WI38 (cell line): ENCODE results near the gene EFCAB9.

ENCODE experiments used
- H3K4me3 ChIP-seq: 2 replicates; pipeline ENCODE4 v1.5.1; 2011; ENCODE audit warnings: low read depth, mild to moderate bottlenecking, control low read depth, low read length
- CTCF ChIP-seq: IDR thresholded peaks from 2 replicates; pipeline ENCODE4 v1.5.1; 2012; ENCODE audit warnings: low read depth, mild to moderate bottlenecking, control low read depth, low read length

Gene EFCAB9

GRCh38 chr5:172166030-172166826 is 27.7 kb upstream of the EFCAB9 start:
- no peak for TF ChIP-seq CTCF
- no peak overlapping the region for H3K4me3 ChIP-seq

DNA sequence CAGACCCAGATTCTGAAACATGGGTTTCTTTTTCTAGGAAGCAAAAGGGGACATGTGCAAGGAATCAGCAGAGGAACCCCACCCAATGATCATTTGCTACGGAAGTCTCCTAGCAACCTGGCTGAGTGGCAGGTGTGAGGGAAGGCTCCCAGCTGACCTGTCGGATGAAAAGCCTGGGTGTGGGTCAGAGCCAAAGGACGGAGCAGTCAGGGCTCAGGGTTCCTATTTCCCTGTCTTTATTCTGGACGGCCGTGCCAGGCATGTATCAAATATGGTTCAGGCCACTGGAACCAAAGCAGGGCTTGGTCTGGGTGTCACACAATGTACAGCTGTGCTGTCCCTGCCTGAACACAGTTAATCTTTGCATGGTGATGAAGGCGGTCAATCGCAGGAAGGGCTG is 26.1 kb upstream of the EFCAB9 start:
- no peak overlapping the region for H3K4me3 ChIP-seq
- no peak for TF ChIP-seq CTCF

- no peak overlapping the region for H3K4me3 ChIP-seq
- no peak for TF ChIP-seq CTCF
Observed at GRCh38 chr5:172168311-172168710, 25.7 kb upstream of the EFCAB9 start.

GRCh38 chr5:172169216-172169615 is 24.8 kb upstream of the EFCAB9 start:
- no peak for TF ChIP-seq CTCF
- H3K4me3 ChIP-seq, result no peak overlapping the region

DNA sequence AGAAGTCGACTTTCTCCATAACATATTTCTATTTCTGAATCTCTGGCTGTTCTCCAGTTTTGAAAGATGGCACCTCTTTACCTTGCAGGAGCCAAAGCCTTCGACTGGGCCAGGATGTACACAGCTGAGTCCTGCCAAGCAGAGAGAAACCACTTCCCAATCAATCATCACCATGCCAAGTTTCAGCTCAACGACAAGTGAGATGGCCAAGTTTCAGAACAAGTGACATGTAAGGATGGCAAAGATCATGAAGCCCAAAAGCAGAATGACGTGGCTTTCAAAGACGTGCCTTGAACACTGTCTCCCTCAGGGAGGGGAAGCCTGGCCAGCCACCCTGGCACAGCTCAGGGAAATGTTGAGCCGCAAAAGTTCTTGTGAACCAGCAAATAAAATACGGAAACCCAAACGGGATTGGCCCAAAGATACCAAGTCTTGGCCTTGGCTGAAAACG is 23.7 kb upstream of the EFCAB9 start:
- no peak overlapping the region for H3K4me3 ChIP-seq
- TF ChIP-seq CTCF, result no peak

- no peak overlapping the region for H3K4me3 ChIP-seq
- TF ChIP-seq CTCF, result no peak
Observed at GRCh38 chr5:172171118-172171517, 22.9 kb upstream of the EFCAB9 start.

GRCh38 chr5:172172912-172173563 is 20.9 kb upstream of the EFCAB9 start:
- no peak for TF ChIP-seq CTCF
- H3K4me3 ChIP-seq, result no peak overlapping the region
